GM20431 (cell line): ENCODE results near the gene SULF2.
"Not testable (repeated sequence)": the region's sequence is repeated elsewhere in the genome, so short reads cannot be mapped to it uniquely, and the experiment has no call there.

ENCODE experiments used
- in situ Hi-C: fragments of 300-500 bp; cut with MseI, MboI; formaldehyde crosslinking; loops from one replicate; pipeline ENCODE4 v1.15.0; 2020; ENCODE audit warnings: low sequenced_read_pairs; ENCODE audit not compliant: unreplicated experiment

Gene SULF2

DNA sequence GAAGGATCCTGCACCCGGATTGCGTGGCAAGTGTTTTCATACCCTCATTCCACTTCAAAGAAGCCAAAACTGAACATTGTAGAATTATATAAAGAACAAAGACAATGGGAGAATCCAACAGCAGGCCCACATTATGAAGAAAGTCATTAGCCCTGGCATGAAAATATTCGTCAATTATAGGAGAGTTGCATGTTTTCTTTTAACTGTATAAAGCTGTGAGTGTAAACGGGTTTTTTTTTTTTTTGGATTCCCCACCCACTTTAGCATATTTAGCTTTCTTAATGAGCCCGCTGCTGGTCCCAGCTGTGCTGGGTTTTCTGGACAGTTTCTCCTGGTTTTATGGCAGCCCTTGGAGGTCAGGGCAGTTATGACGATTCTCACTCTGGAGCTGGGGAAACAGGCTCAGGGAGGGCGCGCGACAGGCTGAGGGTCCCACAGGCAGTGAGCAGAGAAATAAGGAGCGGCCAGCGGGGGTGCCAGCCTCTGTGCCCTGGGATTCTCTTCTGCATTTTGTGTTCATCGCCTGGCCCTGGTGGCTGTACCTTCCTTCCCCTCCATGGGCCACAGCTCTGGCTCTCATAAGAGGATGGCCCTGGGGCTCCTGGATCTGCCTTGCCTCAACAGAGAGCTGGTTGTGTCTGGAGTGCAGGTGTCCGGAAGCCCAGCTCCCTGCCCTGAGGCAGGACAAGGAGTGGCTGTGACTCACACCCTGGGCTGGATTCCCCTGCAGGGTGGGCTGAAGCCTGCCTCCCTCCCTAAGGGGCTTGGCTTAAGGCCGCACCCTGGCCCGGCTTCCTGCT is 24.1 kb upstream of the SULF2 start:
- in situ Hi-C loops: no loop called here

DNA sequence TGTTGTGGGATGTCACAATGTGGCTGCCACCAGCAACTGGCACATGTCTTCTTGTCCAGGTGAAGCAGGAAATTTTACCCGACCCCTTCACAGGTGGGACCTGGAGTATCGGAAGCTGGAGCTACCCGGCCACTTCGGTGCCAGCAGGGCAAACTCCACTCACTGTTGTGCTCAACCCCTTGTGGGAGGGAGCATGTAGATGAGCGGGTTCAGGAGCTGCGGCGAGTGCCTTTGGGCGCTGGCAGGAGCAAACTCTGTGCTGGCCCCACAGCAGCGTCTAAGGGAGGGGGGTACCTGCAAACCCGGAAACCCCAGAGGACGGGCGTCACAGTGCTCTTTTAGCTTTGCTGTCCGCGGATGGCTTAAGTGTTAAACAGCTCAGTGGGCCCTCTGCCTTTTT is 20.7 kb upstream of the SULF2 start:
- in situ Hi-C loops: no loop called here

DNA sequence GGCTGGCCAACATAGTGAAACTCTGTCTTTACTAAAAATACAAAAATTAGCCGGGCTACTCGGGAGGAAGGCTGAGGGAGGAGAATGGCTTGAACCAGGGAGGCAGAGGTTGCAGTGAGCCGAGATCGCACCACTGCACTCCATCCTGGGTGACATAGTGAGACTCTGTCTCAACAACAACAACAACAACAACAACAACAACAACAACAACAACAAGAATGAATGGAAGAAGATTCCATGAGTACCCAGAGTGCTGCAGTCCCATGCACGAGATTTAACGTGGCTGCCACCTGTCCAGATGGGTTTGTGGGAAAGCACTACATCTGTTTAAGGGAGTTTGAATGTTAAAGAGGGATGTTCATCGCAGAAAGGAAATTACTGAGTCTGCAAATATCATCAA is 19.7 kb upstream of the SULF2 start:
- in situ Hi-C loops: not testable (repeated sequence)

DNA sequence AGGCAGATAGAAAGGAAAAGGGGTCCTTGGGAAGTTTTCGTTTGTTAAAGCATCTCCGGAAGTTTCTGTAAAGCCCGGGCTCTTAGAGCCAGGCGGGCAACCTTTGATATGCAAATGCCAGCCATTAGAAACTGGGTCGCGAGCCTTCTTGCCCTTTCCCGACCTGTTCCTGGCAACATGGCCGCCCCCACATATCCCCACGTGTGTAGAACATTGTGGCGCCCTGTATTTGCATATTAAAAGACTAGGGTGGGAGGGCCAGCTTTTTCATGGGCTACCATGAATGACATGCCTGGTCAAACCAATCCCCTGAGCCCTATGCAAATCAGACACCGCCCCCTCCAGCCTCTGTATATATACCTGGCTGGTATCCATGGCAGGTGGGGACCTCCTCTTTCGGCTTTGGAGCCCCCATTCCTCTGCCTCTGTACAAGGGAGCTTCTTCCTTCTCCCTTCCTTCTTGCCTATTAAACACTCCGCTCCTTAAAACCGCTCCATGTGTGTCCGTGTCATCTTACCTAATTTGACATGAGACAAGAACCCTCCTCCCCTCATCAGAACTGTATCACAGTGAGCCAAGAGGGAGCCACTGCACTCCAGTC is 19.0 kb upstream of the SULF2 start:
- in situ Hi-C loops: not testable (repeated sequence)

DNA sequence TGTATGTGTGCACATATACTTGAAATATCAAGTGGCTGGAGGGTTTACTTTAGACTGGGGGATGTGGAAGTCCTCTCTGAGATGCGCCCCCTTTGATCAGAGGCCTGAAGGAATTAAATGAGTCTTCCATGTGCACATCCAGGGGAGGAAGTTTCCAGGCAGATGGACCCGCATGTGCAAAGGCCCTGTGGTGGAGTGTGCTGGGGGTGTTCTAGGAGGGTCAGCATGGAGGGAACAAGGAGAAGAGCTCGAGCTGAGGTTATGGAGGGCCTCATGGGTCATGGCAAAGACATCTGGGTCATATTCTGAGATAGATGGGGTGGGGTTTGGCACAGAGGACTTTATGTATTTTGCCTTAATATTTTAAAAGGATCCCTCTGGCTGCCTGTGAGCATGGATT is 17.7 kb upstream of the SULF2 start:
- in situ Hi-C loops: no loop called here

DNA sequence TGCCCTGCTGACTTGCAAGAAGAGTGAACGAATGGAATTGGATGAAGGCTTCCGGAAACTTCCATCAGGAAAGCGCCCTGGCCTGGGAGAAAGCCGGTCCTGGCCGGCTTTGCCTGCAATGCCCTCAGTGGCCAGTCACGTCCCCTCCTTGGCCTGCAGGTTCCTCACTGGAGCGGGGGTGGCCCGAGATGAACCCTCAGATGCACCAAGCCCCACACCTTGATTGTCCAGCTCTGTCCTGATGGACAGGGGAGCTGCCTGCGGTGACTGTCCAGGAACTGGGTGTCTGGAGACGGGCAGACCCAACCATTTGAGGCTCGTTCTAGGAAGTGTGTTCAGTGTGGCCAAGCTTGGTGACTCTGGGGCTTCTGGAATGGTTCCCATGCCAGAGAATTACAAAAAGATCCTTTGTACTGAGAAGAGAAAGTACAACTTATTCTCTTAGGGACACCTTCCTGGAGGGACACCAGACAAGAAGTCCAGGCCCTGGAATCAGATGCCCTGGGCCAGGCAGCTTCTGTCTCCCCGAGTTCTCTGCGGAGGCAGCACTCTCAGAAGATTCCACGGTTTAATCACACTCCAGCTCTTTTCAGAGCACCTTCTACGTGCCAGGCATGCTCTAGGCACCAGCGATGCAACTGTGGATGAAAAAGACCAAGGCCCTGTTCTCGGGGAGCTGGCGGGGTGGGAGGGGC is 17.1 kb upstream of the SULF2 start:
- in situ Hi-C loops: no loop called here

DNA sequence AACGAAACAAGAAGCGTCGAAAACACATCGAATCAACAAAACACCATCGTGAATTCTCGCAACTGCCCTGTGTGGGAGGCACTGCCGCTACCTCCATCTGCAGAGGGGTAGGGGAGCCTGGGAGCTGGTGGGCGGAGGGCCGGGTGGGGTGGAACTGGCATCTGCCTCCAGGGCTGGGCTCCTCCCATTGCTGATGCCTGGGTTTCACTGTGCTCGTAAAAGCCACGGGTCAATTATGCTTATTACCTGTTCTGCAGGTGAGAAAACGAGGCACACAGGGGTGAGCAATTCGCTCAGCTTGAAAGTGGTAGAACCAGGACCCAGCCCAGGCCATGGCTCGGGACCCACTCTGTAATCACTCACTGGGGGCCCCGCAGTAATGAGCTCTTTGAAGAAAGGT is 16.5 kb upstream of the SULF2 start:
- in situ Hi-C loops: no loop called here

DNA sequence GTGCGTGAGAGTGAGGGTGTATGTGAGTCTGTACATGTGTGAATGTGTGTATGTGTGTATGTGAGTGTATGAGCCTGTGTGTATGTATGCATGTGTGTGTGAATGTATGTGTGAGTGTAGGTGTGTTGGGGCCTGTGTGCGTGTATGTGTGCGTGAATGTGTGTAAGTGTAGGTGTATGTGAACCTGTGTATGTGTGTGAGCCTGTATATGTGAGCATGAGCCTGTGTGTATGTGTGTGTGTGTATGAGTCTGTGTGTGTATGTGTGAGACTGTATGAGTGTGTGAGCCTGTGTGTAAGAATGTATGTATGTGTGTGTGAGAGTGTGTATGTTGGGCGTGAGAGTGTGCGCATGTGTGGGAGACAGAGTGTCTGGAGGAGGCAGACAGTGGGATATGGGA is 15.8 kb upstream of the SULF2 start:
- in situ Hi-C loops: no loop called here

DNA sequence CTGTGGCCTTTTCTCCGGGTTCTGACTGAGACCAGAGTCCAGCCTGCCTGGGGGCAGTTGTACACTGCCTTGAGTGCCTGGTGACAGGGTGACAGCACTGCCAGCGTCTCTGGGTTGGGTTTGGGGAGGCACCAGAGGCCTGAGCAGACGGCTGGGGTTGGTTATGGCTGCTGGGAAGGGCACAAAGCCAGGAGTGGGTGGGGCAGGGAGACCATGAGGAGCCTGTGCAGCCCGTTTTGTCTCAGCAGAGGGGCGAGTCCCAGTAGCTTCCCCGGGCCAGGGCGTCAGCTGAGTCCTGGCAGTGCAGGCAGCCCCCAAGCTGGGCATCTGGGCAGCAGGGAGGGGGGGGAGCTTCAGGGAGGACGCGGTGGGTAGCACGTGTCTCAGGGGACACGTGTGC is 15.3 kb upstream of the SULF2 start:
- in situ Hi-C loops: no loop called here

DNA sequence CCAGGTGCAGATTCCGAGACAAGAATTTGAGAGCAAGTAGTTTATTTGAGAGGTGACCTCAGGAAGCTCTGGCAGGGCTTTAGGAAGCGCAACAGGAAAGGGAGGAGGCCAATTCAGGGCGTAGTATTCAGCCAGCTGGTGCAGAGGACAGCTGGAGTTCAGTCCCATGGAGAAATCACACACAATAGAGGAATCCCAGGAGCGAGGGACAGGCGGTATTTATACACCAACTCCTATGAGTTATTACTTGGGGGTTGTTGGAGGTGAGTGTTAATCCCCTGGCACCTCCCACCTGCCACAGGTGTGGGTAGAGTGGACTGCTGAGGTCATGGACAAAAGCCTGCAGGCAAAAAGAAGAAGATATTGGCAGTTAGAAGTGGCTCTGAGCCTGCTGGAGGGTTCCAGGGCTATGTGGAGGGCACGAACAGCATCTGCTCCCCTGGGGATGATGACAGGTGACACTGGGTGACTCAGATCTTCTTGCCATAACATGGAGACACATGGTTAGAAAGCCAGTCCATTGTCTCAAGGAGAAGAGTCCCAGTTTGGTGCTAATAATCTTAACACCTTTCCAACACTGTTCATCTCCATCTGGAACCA is 13.9 kb upstream of the SULF2 start:
- in situ Hi-C loops: no loop called here

DNA sequence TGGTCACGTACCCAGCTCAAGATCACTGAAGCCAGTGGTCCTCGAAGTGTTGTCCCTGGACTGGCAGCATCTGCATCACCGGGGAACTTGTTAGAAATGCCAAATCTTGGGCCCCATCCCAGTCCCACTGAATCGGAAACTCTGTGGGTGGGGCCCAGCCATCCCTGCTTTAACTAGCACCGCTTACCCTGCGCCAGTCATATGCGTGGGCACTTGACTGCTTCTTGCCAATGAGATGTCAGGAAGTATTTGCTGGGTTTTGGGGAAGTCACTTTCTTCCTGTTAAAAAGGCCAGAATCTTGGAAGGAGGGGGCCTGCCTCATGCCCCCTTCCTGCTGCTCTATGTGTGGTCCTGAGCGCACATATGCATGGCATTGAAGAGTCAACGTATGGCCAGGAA is 11.7 kb upstream of the SULF2 start:
- in situ Hi-C loops: no loop called here

DNA sequence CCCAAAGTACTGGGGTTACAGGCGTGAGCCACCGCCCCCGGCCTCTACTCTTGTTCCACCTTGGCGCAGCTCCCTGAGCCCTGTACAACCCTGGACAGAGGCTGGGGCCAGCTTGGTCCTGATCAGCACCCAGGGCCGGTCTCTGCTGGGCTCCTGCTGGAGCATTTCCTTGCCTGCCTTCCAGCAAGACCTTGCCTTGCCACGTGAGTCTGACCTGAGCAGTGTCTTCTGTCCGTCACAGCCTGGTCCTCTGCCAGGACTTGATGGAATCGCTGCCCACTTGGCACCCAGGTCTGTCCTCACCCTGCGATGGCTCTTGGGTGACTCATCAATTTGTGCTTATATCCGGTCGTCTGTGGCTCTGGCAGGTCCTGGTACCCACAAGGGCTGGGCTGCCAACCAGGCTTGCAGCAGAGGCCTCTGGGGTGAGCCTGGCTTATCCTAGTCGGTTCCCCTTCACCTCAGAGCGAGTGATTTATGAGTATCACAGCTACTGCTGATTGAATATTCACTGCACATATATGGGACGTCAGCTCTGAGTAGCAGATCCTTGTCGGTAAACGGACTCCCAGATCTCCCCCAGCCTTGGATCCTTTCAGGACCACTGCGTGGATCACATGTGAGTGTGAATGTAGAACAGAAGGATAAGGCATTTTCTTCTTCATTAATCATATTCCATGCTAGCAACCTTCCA is 10.1 kb upstream of the SULF2 start:
- in situ Hi-C loops: no loop called here

DNA sequence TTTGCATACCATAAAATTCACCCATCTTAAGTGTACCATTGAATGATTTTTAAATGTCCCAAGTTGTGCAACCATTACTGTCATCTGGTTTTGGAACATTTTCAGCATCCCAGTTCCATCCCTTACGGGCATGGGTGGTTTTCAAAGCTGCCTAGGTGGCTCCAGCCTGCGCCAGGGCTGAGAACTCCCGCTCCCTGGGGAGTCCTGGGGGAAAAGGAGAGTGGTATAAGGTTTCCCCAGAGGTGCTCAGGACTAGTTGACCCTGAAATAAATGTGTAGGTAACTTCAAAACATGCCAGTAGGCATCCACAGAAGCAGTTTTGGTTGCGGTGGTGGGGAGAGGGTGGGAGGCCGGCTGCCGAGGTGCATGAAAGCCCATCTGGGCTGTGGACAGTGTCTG is 9.0 kb upstream of the SULF2 start:
- in situ Hi-C loops: not testable (repeated sequence)

DNA sequence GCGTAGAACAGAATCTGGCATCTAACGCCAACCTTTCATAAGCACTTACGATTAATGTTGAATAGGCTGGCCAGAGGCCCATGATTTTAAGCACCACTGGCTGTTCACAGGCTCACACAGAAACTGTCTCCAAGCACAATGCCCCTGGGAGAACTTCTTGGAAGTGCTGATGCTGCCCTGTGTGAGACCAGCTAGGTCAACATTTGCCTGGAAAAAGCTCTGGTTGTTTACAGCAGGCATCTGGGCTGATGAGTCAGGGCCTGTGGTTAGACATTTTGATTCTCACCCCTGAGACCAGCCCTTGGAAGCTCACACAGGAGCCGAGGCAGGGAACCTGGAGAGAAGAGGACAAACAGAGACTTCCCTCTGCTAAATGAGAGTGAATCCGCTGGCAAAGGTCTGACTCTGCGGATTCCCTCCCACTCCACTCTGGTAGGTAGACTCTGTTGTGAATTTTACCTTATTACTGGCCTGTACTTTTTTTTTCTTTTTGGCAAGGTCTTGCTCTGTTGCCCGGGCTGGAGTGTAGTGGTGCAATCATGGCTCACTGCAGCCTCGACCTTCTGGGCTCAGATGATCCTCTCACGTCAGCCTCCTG is 6.8 kb upstream of the SULF2 start:
- in situ Hi-C loops: no loop called here

DNA sequence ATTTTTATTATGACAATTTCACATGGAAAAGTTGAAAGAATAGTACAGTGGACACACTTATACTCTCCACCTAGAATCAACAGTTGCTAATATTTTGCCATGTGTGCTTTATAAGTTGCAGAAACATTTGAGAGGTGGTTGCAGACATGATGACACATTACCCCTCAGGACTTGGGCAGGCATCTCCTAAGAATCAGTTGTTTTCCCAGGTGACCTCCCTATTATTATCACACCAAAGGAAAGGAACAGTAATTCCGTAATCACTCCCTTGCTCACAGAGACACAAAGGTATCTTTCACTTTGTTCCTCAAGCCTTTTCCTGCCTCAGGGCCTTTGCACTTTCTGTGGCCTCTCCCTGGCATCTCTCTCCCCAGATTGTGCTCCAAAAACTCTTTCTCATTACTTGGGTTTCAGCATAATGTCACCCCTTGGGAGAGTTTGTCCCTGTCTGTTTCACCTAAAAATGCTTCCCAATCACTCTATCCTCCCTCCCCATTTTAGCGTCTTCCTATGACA is 5.9 kb upstream of the SULF2 start:
- in situ Hi-C loops: no loop called here

DNA sequence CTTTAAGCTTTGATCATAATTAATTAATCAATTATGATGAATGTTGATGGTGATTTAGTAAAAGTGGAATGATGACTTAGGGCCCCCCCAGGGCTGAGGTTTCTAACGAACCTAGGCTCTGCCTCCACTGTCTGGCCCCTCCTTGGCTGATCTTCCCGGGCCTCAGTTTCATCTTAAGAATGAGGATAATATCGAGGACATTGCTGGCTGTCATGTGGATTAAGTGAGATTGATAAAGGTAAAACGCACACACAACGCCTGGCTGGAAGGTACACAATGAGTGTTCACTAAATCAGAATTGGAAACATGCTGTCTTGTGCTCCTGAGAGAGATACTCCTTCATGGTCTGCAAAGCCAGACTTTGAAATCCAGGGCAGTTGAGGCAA is 5.3 kb upstream of the SULF2 start:
- in situ Hi-C loops: no loop called here

DNA sequence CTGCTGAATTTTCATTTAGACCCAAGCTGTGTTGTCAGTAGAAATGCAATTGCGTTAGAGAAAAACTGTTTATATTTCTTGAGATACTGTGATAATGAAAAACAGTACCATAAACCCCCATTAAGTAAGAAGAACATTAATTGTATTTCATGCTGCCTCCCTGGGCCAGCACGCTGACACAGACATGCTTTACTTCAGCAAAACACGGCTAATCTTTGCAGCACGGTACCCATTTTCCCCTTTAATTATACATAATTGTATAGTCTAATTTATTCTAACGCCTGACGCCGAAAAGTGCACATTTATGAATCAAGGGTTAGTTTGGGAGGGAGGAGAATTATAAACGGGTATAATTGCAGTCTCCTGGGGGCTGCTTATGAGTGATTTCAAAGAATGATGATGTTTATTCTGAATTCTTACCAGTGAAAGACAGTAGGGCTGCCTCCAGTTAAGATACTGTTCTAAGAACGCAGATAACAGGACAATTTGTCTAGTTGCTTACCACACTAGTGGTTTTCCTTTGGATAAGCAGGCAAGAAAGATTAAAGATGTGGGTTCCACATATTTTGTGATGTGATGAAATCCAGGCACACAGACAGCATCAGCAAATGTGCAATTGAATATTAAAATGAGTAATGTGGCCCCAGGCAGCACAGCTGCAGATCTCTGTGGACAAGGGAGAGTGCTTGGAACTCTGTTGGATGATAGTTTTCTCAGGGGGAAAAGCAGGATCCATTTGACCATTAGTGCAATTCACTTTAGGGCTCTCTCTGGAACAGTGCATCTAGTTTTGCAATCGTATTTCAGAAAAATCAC is 4.7 kb upstream of the SULF2 start:
- in situ Hi-C loops: no loop called here

DNA sequence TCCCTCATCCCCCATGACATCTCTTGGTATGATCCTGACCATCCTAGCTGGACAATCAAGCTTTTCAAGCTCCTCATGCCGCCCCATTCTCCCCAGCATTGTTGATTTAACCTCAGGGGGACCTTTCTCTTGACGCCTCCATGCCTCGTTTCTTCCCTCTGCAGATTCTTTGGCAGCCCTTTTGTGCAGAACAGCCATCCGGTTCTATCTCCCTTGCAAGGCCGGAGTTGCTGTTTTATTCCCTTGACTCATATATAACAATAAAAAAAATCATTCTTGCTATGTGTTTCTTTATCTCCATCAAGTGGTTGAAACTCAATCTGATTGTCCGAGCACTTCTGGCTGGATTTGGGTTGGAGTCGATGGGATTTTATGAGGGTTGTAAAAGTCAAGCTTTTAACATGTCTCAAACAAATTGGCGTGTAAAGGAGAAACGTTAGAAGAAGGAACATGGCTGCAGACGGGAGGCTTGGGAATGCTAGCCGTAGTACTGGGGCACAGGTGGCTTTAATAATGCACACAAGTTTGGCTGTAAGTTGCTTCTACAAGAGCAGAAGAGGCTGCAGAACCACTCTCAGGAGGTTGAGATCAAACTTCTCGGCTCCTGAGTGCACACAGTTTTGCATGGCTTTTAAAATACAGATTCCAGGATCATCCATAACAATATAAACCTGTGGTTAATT is 3.9 kb upstream of the SULF2 start:
- in situ Hi-C loops: no loop called here

DNA sequence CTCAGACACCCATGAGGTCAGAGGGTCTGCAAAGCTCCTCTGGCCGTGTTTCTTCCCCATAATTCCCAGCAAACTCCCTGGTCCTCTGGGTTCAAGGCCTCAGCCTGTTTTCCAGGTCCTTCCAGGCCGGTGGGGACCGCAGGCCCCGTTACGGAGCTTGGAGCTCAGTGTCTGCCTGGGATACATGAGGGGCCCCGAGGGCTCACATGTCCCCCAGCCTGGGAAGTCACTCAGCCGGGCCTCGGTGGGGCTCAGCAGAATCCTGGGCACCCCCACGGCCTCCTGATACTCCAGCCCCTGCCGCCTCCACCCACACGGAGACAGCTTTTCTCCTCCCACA is 3.4 kb upstream of the SULF2 start:
- in situ Hi-C loops: no loop called here
